SH-SY5Y (cell line): Measurements from ENCODE around the gene OMA1.

ENCODE experiments used
- GATA2 ChIP-seq: IDR thresholded peaks from 2 replicates; pipeline ENCODE4 v1.6.1; 2011; ENCODE audit warnings: mild to moderate bottlenecking, low read depth, low read length
- GATA3 ChIP-seq: IDR thresholded peaks from 2 replicates; pipeline ENCODE4 v1.6.1; 2011; ENCODE audit warnings: low read depth, mild to moderate bottlenecking, low read length, moderate library complexity

DNA sequence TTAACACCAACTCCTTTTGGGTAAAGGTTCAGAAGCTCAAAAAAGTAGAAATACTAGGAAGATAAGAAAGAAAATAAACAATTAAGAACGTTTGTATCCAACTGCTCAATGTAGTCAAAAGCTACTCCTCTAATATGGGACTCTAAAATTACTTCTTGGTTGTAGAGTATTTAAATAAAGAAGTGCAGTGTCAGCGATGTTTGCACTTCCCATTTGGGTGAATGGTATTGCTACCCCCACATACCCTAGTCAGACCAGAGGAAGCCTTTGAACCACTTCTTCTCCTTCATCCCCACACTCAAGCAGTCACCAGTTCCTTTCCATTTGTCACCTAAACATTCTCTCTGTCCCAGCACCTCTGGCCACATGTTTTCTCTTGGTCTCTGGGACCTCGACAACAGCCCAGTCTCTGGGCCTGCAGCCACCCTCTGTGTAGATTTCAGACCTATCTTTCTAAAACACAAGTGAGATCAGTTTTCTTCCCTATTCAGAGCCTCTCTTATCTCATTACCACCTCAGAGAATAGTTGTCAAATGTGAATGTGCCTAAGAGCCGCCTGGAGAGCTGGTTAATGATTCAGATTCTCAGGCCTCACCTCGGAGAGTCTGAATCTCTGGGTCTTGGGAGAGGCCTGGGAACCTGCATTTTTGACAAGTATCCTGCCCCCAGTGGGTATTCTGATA is 109.8 kb downstream of the OMA1 start:
- no peak for TF ChIP-seq GATA3
- TF ChIP-seq GATA2: no peak
